Neural cell (in vitro differentiated cells): ENCODE measurements around the gene OR4E1. TPM values are rescaled to one million over a fixed set of nuclear protein-coding genes. Genes with fewer than 3 reads are reported as not detected.

Experiments
- H2AFZ ChIP-seq: fragments of 200-600, 300-800 bp; sonication (generic), shearing (Covaris generic); 2 replicates; pipeline ENCODE4 v1.6.0; 2014; ENCODE audit warnings: low read depth, mild to moderate bottlenecking, antibody characterized with exemption, low read length, moderate library complexity
- H3F3A ChIP-seq: fragments of 200-600 bp; shearing (Covaris generic); 2 replicates; pipeline ENCODE4 v1.6.1; 2016; ENCODE audit warnings: mild to moderate bottlenecking, moderate library complexity, mixed read lengths, antibody characterized with exemption, low read length; ENCODE audit not compliant: insufficient read depth, poor library complexity, severe bottlenecking
- H3K27ac ChIP-seq: fragments of 200-600, 300-800 bp; sonication (generic), shearing (Covaris generic); 2 replicates; pipeline ENCODE4 v1.5.1; 2014; ENCODE audit warnings: mild to moderate bottlenecking, low read length, moderate library complexity
- H3K27me3 ChIP-seq: fragments of 300-800, 200-600 bp; sonication (generic), shearing (Covaris generic); 2 replicates; pipeline ENCODE4 v1.6.0; 2014; ENCODE audit warnings: mild to moderate bottlenecking, low read depth, low read length, moderate library complexity; ENCODE audit not compliant: insufficient read depth
- H3K36me3 ChIP-seq: fragments of 300-800, 200-600 bp; sonication (generic), shearing (Covaris generic); 2 replicates; pipeline ENCODE4 v1.5.1; 2014; ENCODE audit warnings: mild to moderate bottlenecking, antibody characterized with exemption, low read length, moderate library complexity; ENCODE audit not compliant: insufficient read depth
- H3K4me2 ChIP-seq: fragments of 300-800, 200-600 bp; sonication (generic), shearing (Covaris generic); 2 replicates; pipeline ENCODE4 v1.6.0; 2014; ENCODE audit warnings: mild to moderate bottlenecking, low read length
- H3K4me3 ChIP-seq: fragments of 300-800, 200-600 bp; sonication (generic), shearing (Covaris generic); 2 replicates; pipeline ENCODE4 v1.5.1; 2014; ENCODE audit warnings: mild to moderate bottlenecking, low read length, moderate library complexity
- H3K79me2 ChIP-seq: fragments of 200-600 bp; shearing (Covaris generic); replicated peaks from 2 replicates; pipeline ENCODE4 v1.6.0; 2014; ENCODE audit warnings: mild to moderate bottlenecking, low read length, moderate library complexity; ENCODE audit not compliant: insufficient read depth
- H3K9ac ChIP-seq: fragments of 300-800, 200-600 bp; sonication (generic), shearing (Covaris generic); 2 replicates; pipeline ENCODE4 v1.6.1; 2016; ENCODE audit warnings: mild to moderate bottlenecking, low read length, mixed read lengths
- H3K9me2 ChIP-seq: fragments of 200-600 bp; shearing (Covaris generic); 2 replicates; pipeline ENCODE4 v1.6.1; 2016; ENCODE audit warnings: mild to moderate bottlenecking, low read length, mixed read lengths; ENCODE audit not compliant: insufficient read depth
- H3K9me3 ChIP-seq: fragments of 200-600, 300-800 bp; sonication (generic), shearing (Covaris generic); 2 replicates; pipeline ENCODE4 v1.6.1; 2016; ENCODE audit warnings: mild to moderate bottlenecking, mixed run types, low read length, moderate library complexity, mixed read lengths
- H4K20me1 ChIP-seq: fragments of 200-600 bp; shearing (Covaris generic); 2 replicates; pipeline ENCODE4 v1.6.1; 2016; ENCODE audit warnings: mild to moderate bottlenecking, mixed run types; ENCODE audit not compliant: insufficient read depth
- EP300 ChIP-seq: fragments of 450-650 bp; conservative IDR thresholded peaks from 2 replicates; pipeline ENCODE4 v1.6.1; 2014; ENCODE audit warnings: antibody characterized with exemption, mild to moderate bottlenecking, moderate library complexity; ENCODE audit not compliant: poor library complexity, severe bottlenecking
- EZH2 ChIP-seq: fragments of 200-600, 300-800 bp; shearing (Covaris generic), sonication (generic); IDR thresholded peaks from 2 replicates; pipeline ENCODE4 v1.6.1; 2014; ENCODE audit warnings: antibody characterized with exemption, low read length, borderline replicate concordance, mild to moderate bottlenecking; ENCODE audit not compliant: insufficient read depth, poor library complexity, severe bottlenecking
- MXI1 ChIP-seq: fragments of 450-650 bp; conservative IDR thresholded peaks from 2 replicates; pipeline ENCODE4 v1.6.1; 2014; ENCODE audit warnings: antibody characterized with exemption, mild to moderate bottlenecking; ENCODE audit not compliant: poor library complexity, severe bottlenecking
- POLR2AphosphoS5 ChIP-seq: IDR thresholded peaks from 2 replicates; pipeline ENCODE4 v1.6.1; 2012
- RAD21 ChIP-seq: fragments of 450-650 bp; conservative IDR thresholded peaks from 2 replicates; pipeline ENCODE4 v1.6.1; 2014; ENCODE audit warnings: antibody characterized with exemption, mild to moderate bottlenecking, moderate library complexity
- SMC3 ChIP-seq: fragments of 450-650 bp; conservative IDR thresholded peaks from 2 replicates; pipeline ENCODE4 v1.6.1; 2014; ENCODE audit warnings: antibody characterized with exemption, mild to moderate bottlenecking, moderate library complexity; ENCODE audit not compliant: poor library complexity
- TAF1 ChIP-seq: IDR thresholded peaks from 2 replicates; pipeline ENCODE4 v1.6.1; 2012; ENCODE audit warnings: low read depth
- polyA plus RNA-seq: library from polyadenylated mRNA; depleted of rRNA; stranded (reverse); fragments of >200 nt; gene quantifications from 2 replicates; pipeline ENCODE4 v1.2.3, GENCODE V29; 2014
- TF ChIP-seq, protein P1 (sequence below): IDR thresholded peaks from 2 replicates; pipeline ENCODE4 v1.6.1; 2012; ENCODE audit warnings: borderline replicate concordance
- TF ChIP-seq, protein P2 (sequence below): fragments of 450-650 bp; IDR thresholded peaks from 2 replicates; pipeline ENCODE4 v1.5.1; 2014; ENCODE audit warnings: antibody characterized with exemption, mild to moderate bottlenecking, moderate library complexity; ENCODE audit not compliant: poor library complexity, severe bottlenecking

Gene OR4E1
- polyA plus RNA-seq, 1 donor from 2014 or later, result not detected

- Histone ChIP-seq H3K9me3 (no peaks in the 10 kb centered on the region), H3K79me2 (no peaks in the 10 kb centered on the region), H3K27ac (no peak overlapping the region), H3K9me2 (no peaks in the 10 kb centered on the region), H3K27me3 (no peaks in the 10 kb centered on the region), H3F3A (no peaks in the 10 kb centered on the region), H3K36me3 (no peaks in the 10 kb centered on the region), H3K4me2 (no peak overlapping the region), H2AFZ (no peak overlapping the region), H3K9ac (no peak overlapping the region), H3K4me3 (no peak overlapping the region), H4K20me1 (no peaks in the 10 kb centered on the region)
- no peak for TF ChIP-seq POLR2AphosphoS5
- TF ChIP-seq, protein P1, sequence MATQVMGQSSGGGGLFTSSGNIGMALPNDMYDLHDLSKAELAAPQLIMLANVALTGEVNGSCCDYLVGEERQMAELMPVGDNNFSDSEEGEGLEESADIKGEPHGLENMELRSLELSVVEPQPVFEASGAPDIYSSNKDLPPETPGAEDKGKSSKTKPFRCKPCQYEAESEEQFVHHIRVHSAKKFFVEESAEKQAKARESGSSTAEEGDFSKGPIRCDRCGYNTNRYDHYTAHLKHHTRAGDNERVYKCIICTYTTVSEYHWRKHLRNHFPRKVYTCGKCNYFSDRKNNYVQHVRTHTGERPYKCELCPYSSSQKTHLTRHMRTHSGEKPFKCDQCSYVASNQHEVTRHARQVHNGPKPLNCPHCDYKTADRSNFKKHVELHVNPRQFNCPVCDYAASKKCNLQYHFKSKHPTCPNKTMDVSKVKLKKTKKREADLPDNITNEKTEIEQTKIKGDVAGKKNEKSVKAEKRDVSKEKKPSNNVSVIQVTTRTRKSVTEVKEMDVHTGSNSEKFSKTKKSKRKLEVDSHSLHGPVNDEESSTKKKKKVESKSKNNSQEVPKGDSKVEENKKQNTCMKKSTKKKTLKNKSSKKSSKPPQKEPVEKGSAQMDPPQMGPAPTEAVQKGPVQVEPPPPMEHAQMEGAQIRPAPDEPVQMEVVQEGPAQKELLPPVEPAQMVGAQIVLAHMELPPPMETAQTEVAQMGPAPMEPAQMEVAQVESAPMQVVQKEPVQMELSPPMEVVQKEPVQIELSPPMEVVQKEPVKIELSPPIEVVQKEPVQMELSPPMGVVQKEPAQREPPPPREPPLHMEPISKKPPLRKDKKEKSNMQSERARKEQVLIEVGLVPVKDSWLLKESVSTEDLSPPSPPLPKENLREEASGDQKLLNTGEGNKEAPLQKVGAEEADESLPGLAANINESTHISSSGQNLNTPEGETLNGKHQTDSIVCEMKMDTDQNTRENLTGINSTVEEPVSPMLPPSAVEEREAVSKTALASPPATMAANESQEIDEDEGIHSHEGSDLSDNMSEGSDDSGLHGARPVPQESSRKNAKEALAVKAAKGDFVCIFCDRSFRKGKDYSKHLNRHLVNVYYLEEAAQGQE, result no peak
- no peak for TF ChIP-seq RAD21
- TF ChIP-seq, protein P2, sequence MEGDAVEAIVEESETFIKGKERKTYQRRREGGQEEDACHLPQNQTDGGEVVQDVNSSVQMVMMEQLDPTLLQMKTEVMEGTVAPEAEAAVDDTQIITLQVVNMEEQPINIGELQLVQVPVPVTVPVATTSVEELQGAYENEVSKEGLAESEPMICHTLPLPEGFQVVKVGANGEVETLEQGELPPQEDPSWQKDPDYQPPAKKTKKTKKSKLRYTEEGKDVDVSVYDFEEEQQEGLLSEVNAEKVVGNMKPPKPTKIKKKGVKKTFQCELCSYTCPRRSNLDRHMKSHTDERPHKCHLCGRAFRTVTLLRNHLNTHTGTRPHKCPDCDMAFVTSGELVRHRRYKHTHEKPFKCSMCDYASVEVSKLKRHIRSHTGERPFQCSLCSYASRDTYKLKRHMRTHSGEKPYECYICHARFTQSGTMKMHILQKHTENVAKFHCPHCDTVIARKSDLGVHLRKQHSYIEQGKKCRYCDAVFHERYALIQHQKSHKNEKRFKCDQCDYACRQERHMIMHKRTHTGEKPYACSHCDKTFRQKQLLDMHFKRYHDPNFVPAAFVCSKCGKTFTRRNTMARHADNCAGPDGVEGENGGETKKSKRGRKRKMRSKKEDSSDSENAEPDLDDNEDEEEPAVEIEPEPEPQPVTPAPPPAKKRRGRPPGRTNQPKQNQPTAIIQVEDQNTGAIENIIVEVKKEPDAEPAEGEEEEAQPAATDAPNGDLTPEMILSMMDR, result no peak
- no peak for TF ChIP-seq TAF1
- TF ChIP-seq EP300, result no peak
- TF ChIP-seq MXI1, result no peak
- no peak for TF ChIP-seq SMC3
- no peak for TF ChIP-seq EZH2
These were observed 4.3 kb downstream of the OR4E1 start for GRCh38 chr14:21669284-21669683.

- no peak overlapping the region for H3K9ac ChIP-seq
- no peaks in the 10 kb centered on the region for H3K36me3 ChIP-seq
- no peak overlapping the region for H3K4me3 ChIP-seq
- H4K20me1 ChIP-seq, result no peaks in the 10 kb centered on the region
- no peak for TF ChIP-seq EP300
- no peak for TF ChIP-seq POLR2AphosphoS5
- no peak for TF ChIP-seq RAD21
- TF ChIP-seq, protein P1, result no peak
- TF ChIP-seq, protein P2, result no peak
- no peak for TF ChIP-seq MXI1
- no peak for TF ChIP-seq TAF1
- TF ChIP-seq SMC3, result no peak
- TF ChIP-seq EZH2, result no peak
- H3K27me3 ChIP-seq, result no peaks in the 10 kb centered on the region
- H3K27ac ChIP-seq, result no peak overlapping the region
- no peaks in the 10 kb centered on the region for H3K9me3 ChIP-seq
- no peaks in the 10 kb centered on the region for H3K9me2 ChIP-seq
- no peak overlapping the region for H2AFZ ChIP-seq
- no peak overlapping the region for H3K4me2 ChIP-seq
- no peaks in the 10 kb centered on the region for H3K79me2 ChIP-seq
- H3F3A ChIP-seq, result no peaks in the 10 kb centered on the region
These were observed 5.2 kb downstream of the OR4E1 start for GRCh38 chr14:21668377-21668776.
